Activated CD4-positive, alpha-beta T cell treated with anti-CD3 and anti-CD28 coated beads, Interleukin-2, Interleukin-6, amounts not matched to agents 100 ng/mL and 50 ng/mL, durations not matched to agents 16 hours and 8 hours (primary cell): ENCODE results near the gene PLEKHM3.

Source experiments
- DNase-seq: peaks from one replicate; pipeline ENCODE4 v3.0.0-alpha.2; 2020

PLEKHM3 gene

GRCh38 chr2:208025037-208025813 lies at the start of gene PLEKHM3:
Gene PLEKHM3, minus strand, starts transcription at chr2:208025527. Its CDS starts 23,888 bp downstream, at chr2:208001639.
- DNase-seq: peak; percentile 89

- DNase-seq: no peak
These were observed 49.5 kb upstream of the PLEKHM3 start for GRCh38 chr2:208074610-208075356.

GRCh38 chr2:208072250-208072892 lies 47.0 kb upstream of the PLEKHM3 start:
- peak; percentile 72 for DNase-seq

GRCh38 chr2:208069186-208069585 lies 43.9 kb upstream of the PLEKHM3 start:
- no peak for DNase-seq

GRCh38 chr2:208066016-208066415 lies 40.7 kb upstream of the PLEKHM3 start:
- no peak for DNase-seq

- DNase-seq: no peak
These were observed 40.1 kb upstream of the PLEKHM3 start for GRCh38 chr2:208065476-208065875.

GRCh38 chr2:208064220-208064961 lies 39.1 kb upstream of the PLEKHM3 start:
- DNase-seq: no peak

GRCh38 chr2:208062961-208063360 lies 37.6 kb upstream of the PLEKHM3 start:
- DNase-seq: no peak

GRCh38 chr2:208062113-208062512 lies 36.8 kb upstream of the PLEKHM3 start:
- peak; percentile 16 for DNase-seq

- DNase-seq: no peak
These were observed 31.8 kb upstream of the PLEKHM3 start for GRCh38 chr2:208057108-208057507.

- DNase-seq: no peak
These were observed 24.1 kb upstream of the PLEKHM3 start for GRCh38 chr2:208049441-208049840.

- DNase-seq: no peak
These were observed 23.7 kb upstream of the PLEKHM3 start for GRCh38 chr2:208049006-208049405.

- no peak for DNase-seq
These were observed 22.5 kb upstream of the PLEKHM3 start for GRCh38 chr2:208047840-208048239.

GRCh38 chr2:208046686-208047085 lies 21.4 kb upstream of the PLEKHM3 start:
- no peak for DNase-seq

GRCh38 chr2:208042450-208042849 lies 17.1 kb upstream of the PLEKHM3 start:
- DNase-seq: no peak

- no peak for DNase-seq
These were observed 16.7 kb upstream of the PLEKHM3 start for GRCh38 chr2:208042041-208042440.

GRCh38 chr2:208040199-208041171 lies 15.2 kb upstream of the PLEKHM3 start:
- DNase-seq: peak; percentile 89

- DNase-seq: no peak
These were observed 14.2 kb upstream of the PLEKHM3 start for GRCh38 chr2:208039376-208040110.

GRCh38 chr2:208037564-208038487 lies 12.5 kb upstream of the PLEKHM3 start:
- no peak for DNase-seq

- no peak for DNase-seq
These were observed 11.0 kb upstream of the PLEKHM3 start for GRCh38 chr2:208036357-208036756.
